CD4-positive, alpha-beta T cell treated with Interleukin-17A for 1 hour (primary cell): Measurements from ENCODE around the gene CCDC83.
"Not testable (repeated sequence)": the region's sequence is repeated elsewhere in the genome, so short reads cannot be mapped to it uniquely, and the experiment has no call there.

Experiments
- DNase-seq: peaks from one replicate; pipeline ENCODE4 v3.0.0-alpha.2; 2020

The CCDC83 gene

GRCh38 chr11:85889676-85890579, 34.7 kb downstream of the CCDC83 start:
- no peak for DNase-seq

GRCh38 chr11:85893395-85893794, 38.2 kb downstream of the CCDC83 start:
- no peak for DNase-seq

- no peak for DNase-seq
Observed at GRCh38 chr11:85896876-85897275, 41.7 kb downstream of the CCDC83 start.

- DNase-seq, result no peak
Observed at GRCh38 chr11:85898456-85898855, 43.3 kb downstream of the CCDC83 start.

- no peak for DNase-seq
Observed at GRCh38 chr11:85902353-85902752, 47.2 kb downstream of the CCDC83 start.

- no peak for DNase-seq
Observed at GRCh38 chr11:85903406-85903805, 48.2 kb downstream of the CCDC83 start.

- DNase-seq, result no peak
Observed at GRCh38 chr11:85903811-85904210, 48.6 kb downstream of the CCDC83 start.

GRCh38 chr11:85912414-85912813, 57.2 kb downstream of the CCDC83 start:
- no peak for DNase-seq

GRCh38 chr11:85913513-85913912, 58.3 kb downstream of the CCDC83 start:
- DNase-seq, result no peak

GRCh38 chr11:85914425-85914824, 59.2 kb downstream of the CCDC83 start:
- no peak for DNase-seq

- no peak for DNase-seq
Observed at GRCh38 chr11:85918910-85919794, 64.0 kb downstream of the CCDC83 start.

- no peak for DNase-seq
Observed at GRCh38 chr11:85922367-85922766, 67.2 kb downstream of the CCDC83 start.

GRCh38 chr11:85923455-85923854, 68.3 kb downstream of the CCDC83 start:
- DNase-seq, result no peak

GRCh38 chr11:85926653-85927214, 71.6 kb downstream of the CCDC83 start:
- DNase-seq, result not testable (repeated sequence)

- DNase-seq, result no peak
Observed at GRCh38 chr11:85930879-85931366, 75.7 kb downstream of the CCDC83 start.

GRCh38 chr11:85934596-85935169, 79.5 kb downstream of the CCDC83 start:
- DNase-seq, result no peak

GRCh38 chr11:85935751-85936150, 80.6 kb downstream of the CCDC83 start:
- no peak for DNase-seq

- no peak for DNase-seq
Observed at GRCh38 chr11:85937835-85938234, 82.7 kb downstream of the CCDC83 start.

- no peak for DNase-seq
Observed at GRCh38 chr11:85939099-85940015, 84.2 kb downstream of the CCDC83 start.

- DNase-seq, result peak; percentile 32
Observed at GRCh38 chr11:85941380-85941973, 86.3 kb downstream of the CCDC83 start.

- DNase-seq, result no peak
Observed at GRCh38 chr11:85945296-85945695, 90.1 kb downstream of the CCDC83 start.
